ENCODE measurements around the gene DNAJB9.
"Not testable (repeated sequence)": the region's sequence is repeated elsewhere in the genome, so short reads cannot be mapped to it uniquely, and the experiment has no call there.

DNA sequence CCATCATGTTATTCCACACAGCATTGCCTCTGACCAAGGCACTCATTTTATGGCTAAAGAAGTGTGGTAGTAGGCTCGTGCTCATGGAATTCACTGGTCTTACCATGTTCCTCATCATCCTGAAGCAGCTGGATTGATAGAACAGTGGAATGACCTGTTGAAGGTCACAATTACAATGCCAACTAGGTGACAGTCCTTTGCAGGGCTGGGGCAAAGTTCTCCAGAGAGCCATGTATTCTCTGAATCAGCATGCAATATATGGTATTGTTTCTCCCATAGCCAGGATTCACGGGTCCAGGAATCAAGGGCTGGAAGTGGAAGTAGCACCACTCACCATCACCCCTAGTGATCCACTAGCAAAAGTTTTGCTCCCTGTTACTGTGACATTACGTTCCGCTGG lies 31.0 kb upstream of the DNAJB9 start:
- TF ChIP-seq RCOR1 (conservative IDR thresholded peaks at IDR 0.05; ENCODE audit: low read depth, low read length); RAD51 (IDR thresholded peaks at IDR 0.05); MXI1 (IDR thresholded peaks at IDR 0.05; ENCODE audit: low read depth, low read length): not testable (repeated sequence)
- TF ChIP-seq, protein P1, sequence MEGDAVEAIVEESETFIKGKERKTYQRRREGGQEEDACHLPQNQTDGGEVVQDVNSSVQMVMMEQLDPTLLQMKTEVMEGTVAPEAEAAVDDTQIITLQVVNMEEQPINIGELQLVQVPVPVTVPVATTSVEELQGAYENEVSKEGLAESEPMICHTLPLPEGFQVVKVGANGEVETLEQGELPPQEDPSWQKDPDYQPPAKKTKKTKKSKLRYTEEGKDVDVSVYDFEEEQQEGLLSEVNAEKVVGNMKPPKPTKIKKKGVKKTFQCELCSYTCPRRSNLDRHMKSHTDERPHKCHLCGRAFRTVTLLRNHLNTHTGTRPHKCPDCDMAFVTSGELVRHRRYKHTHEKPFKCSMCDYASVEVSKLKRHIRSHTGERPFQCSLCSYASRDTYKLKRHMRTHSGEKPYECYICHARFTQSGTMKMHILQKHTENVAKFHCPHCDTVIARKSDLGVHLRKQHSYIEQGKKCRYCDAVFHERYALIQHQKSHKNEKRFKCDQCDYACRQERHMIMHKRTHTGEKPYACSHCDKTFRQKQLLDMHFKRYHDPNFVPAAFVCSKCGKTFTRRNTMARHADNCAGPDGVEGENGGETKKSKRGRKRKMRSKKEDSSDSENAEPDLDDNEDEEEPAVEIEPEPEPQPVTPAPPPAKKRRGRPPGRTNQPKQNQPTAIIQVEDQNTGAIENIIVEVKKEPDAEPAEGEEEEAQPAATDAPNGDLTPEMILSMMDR (IDR thresholded peaks at IDR 0.05 in 2 of 3, conservative IDR thresholded peaks at IDR 0.05 in 1 of 3; ENCODE audit: control insufficient read depth in 2 of 3, extremely low read depth in 1 of 3, insufficient read depth in 1 of 3, low read depth in 3 of 3, low read length in 3 of 3), result not testable (repeated sequence)
